SH-SY5Y (cell line): ENCODE measurements around the gene SFTPA2.

Experiments
- GATA2 ChIP-seq: IDR thresholded peaks from 2 replicates; pipeline ENCODE4 v1.6.1; 2011; ENCODE audit warnings: mild to moderate bottlenecking, low read depth, low read length
- GATA3 ChIP-seq: IDR thresholded peaks from 2 replicates; pipeline ENCODE4 v1.6.1; 2011; ENCODE audit warnings: low read depth, mild to moderate bottlenecking, low read length, moderate library complexity

- TF ChIP-seq GATA2 (no peak), GATA3 (no peak)
Observed at GRCh38 chr10:79507440-79508167, 52.6 kb downstream of the SFTPA2 start.
